GM23338 (cell line): ENCODE measurements around the gene PCDHGA7.
"Not testable (repeated sequence)": the region's sequence is repeated elsewhere in the genome, so short reads cannot be mapped to it uniquely, and the experiment has no call there.

Experiments
- CTCF ChIP-seq, 2 experiments: fragments of 200-600 bp in 1 of 2; sonication (generic) in 1 of 2; conservative IDR thresholded peaks; 2 replicates each; pipeline versions ENCODE4 v1.5.1 to v1.6.1; 2016 to 2017; ENCODE audit warnings: antibody characterized with exemption in 2 of 2, low read depth in 2 of 2, mild to moderate bottlenecking in 2 of 2, moderate library complexity in 1 of 2
- EZH2 ChIP-seq: fragments of 200-600 bp; sonication (generic); IDR thresholded peaks from one replicate; pipeline ENCODE4 v1.8.0; 2017; ENCODE audit warnings: antibody characterized with exemption, mild to moderate bottlenecking, low read depth; ENCODE audit not compliant: unreplicated experiment
- JUNB ChIP-seq: IDR thresholded peaks from one replicate; pipeline ENCODE4 v1.6.1; 2016; ENCODE audit warnings: antibody characterized with exemption; ENCODE audit not compliant: unreplicated experiment

- not testable (repeated sequence) for TF ChIP-seq CTCF (conservative IDR thresholded peaks at IDR 0.05; ENCODE audit: low read depth in 2 of 2); EZH2; JUNB
These were observed 49.8 kb downstream of the PCDHGA7 start for GRCh38 chr5:141432308-141432707.
